Neutrophil (primary cell): Measurements from ENCODE around the gene ARMC9.

Experiments
- H3K27ac ChIP-seq: fragments of 200-600 bp; sonication (generic); 2 replicates; pipeline ENCODE4 v1.5.1; 2016; ENCODE audit warnings: mild to moderate bottlenecking, moderate library complexity
- H3K27me3 ChIP-seq: fragments of 200-600 bp; sonication (generic); 2 replicates; pipeline ENCODE4 v1.6.0; 2016; ENCODE audit warnings: mild to moderate bottlenecking
- H3K36me3 ChIP-seq: fragments of 200-600 bp; sonication (generic); 2 replicates; pipeline ENCODE4 v1.5.1; 2017
- H3K4me1 ChIP-seq, 2 experiments: fragments of 200-600 bp in 1 of 2; sonication (generic) in 1 of 2; 1 replicate in 1 of 2; 2 replicates in 1 of 2; pipeline versions ENCODE4 v1.5.1 to v1.6.1; 2013 to 2016; ENCODE audit warnings: low read depth in 1 of 2, low read length in 1 of 2, mild to moderate bottlenecking in 1 of 2, moderate library complexity in 1 of 2; ENCODE audit not compliant: control insufficient read depth in 1 of 2, insufficient read depth in 1 of 2
- H3K4me3 ChIP-seq, 2 experiments: fragments of 200-600 bp in 1 of 2; sonication (generic) in 1 of 2; 1 replicate in 1 of 2; 2 replicates in 1 of 2; pipeline ENCODE4 v1.5.1; 2013 to 2016; ENCODE audit warnings: low read depth in 1 of 2, low read length in 1 of 2, mild to moderate bottlenecking in 1 of 2, moderate library complexity in 1 of 2
- H3K9me3 ChIP-seq: fragments of 200-600 bp; sonication (generic); 2 replicates; pipeline ENCODE4 v1.5.1; 2016
- CTCF ChIP-seq: fragments of 200-600 bp; sonication (generic); IDR thresholded peaks from 2 replicates; pipeline ENCODE4 v1.5.1; 2016; ENCODE audit warnings: antibody characterized with exemption

The ARMC9 gene

GRCh38 chr2:231294116-231294515, 95.7 kb downstream of the ARMC9 start:
- Histone ChIP-seq H3K4me3 (no peak overlapping the region), H3K4me1 (peaks cover 11 to 15% of the 10 kb centered on the region in 2 experiments), H3K27ac (no peak overlapping the region), H3K9me3 (no peaks in the 10 kb centered on the region), H3K27me3 (no peaks in the 10 kb centered on the region), H3K36me3 (no peaks in the 10 kb centered on the region)
- TF ChIP-seq CTCF, result no peak

GRCh38 chr2:231294571-231295362, 96.3 kb downstream of the ARMC9 start:
- Histone ChIP-seq H3K27me3 (no peaks in the 10 kb centered on the region), H3K4me3 (no peak overlapping the region), H3K27ac (no peak overlapping the region), H3K4me1 (peaks cover 11 to 17% of the 10 kb centered on the region in 2 experiments), H3K36me3 (no peaks in the 10 kb centered on the region), H3K9me3 (no peaks in the 10 kb centered on the region)
- no peak for TF ChIP-seq CTCF

- Histone ChIP-seq H3K36me3 (no peaks in the 10 kb centered on the region), H3K4me3 (no peak overlapping the region), H3K27ac (no peak overlapping the region), H3K4me1 (peaks cover 11 to 22% of the 10 kb centered on the region in 2 experiments), H3K27me3 (no peaks in the 10 kb centered on the region), H3K9me3 (no peaks in the 10 kb centered on the region)
- TF ChIP-seq CTCF, result no peak
Measured at GRCh38 chr2:231295363-231295655, 96.9 kb downstream of the ARMC9 start.

GRCh38 chr2:231296401-231296974, 98.1 kb downstream of the ARMC9 start:
- TF ChIP-seq CTCF, result no peak
- H3K9me3 ChIP-seq, result no peaks in the 10 kb centered on the region
- H3K4me1 ChIP-seq, result peaks cover 11 to 29% of the 10 kb centered on the region in 2 experiments
- H3K27ac ChIP-seq, result no peak overlapping the region
- no peaks in the 10 kb centered on the region for H3K36me3 ChIP-seq
- no peak overlapping the region for H3K4me3 ChIP-seq
- H3K27me3 ChIP-seq, result no peaks in the 10 kb centered on the region

- Histone ChIP-seq H3K9me3 (no peaks in the 10 kb centered on the region), H3K4me1 (peaks cover 11 to 29% of the 10 kb centered on the region in 2 experiments), H3K27ac (no peak overlapping the region), H3K36me3 (no peaks in the 10 kb centered on the region), H3K4me3 (no peak overlapping the region), H3K27me3 (no peaks in the 10 kb centered on the region)
- TF ChIP-seq CTCF, result no peak
Measured at GRCh38 chr2:231297108-231297908, 98.9 kb downstream of the ARMC9 start.
